ENCODE measurements around the gene TRAPPC2.
"Not testable (repeated sequence)": the region's sequence is repeated elsewhere in the genome, so short reads cannot be mapped to it uniquely, and the experiment has no call there.

Gene TRAPPC2

DNA sequence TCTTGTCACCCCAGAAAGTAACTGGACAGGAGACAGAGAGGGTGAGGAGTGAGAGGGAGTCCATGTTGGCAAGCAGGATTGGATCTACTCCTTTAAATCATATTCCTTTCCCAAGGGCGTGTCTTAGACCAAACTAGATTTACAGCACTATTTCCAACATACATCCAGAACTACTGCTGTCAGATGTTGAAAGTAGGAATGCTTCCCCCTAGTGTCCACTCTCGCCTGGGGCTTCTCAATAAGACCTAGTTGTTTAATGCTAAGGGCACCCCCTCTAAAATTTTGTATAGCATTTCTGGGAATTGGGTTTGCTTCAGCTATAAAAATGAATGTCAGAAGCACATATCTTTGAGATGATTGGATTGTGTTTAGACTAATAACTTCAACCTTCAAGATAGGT, 13.4 kb upstream of the TRAPPC2 start:
- no peak for DNase-seq (ENCODE audit: low read depth in 2 of 2)

DNA sequence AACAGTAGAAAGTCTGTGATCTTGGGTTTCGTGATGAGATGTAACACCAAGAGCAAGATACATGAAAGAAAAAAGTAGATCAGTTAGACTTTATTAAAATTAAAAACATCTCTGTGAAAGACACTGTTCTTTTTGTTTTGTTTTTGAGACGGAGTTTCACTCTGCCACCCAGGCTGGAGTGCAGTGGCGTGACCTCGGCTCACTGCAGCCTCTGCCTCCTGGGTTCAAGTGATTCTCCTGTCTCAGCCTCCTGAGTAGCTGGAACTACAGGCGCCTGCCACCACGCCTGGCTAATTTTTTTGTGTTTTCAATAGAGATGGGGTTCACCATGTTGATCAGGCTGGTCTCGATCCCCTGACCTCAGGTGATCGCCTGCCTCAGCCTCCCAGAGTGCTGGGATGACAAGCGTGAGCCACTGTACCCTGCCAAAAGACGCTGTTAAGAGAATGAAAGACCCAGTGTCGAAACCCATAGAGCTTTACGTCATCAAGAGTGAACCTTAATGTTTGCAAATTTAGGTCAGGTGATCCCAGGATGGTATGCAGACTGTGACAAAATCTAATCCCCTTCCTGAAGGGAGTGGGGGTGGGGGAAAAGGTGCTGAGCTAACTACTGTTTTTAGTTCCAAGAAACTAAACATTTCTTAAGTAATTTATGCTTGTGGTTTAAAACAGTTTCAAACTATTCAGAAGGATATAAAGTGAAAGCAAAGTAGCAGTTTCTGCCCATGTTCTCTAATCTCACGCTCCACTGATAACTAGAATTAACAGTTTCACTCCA, 8.2 kb upstream of the TRAPPC2 start:
- DNase-seq (ENCODE audit: low read depth in 2 of 2), result no peak

DNA sequence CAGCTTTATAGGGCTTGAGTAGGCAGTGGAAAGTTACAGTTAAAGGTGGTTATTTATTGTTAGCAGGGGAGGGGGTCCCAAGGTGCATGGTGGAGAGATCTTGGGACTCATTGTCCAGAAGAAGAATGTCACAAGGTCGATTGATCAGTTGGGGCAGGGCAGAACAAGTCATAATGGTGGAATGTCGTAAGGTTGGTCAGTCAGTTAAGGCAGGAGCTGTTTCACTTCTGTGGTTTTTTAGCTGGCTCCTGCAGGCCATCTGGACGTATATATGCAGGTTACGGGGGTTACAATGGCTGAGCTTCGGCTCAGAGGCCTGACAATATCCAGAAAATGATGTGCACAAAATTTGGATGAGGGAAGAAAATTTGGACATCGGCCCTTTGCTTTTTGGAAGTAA, 7.3 kb upstream of the TRAPPC2 start:
- no peak for DNase-seq (ENCODE audit: low read depth in 2 of 2)

DNA sequence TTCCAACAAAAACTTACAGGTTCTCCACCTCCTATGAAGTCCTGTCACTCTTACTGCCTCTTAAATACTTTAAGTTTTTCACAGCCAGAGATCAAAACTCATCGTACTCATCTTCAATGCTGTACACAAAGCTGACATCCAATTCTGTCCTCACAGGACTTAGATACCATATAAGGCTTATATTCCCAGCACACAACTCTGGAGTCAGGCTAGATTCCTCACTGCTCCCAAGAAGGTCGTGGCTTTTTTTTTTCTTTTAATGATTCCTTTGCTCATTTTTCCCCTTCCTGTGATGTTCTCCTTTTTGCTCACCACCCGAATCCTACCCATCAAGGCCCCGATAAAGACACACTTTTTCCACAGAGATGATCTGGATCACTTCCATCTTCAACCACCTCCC, 914 bp downstream of the TRAPPC2 start:
- no peak for DNase-seq (ENCODE audit: low read depth in 2 of 2)

DNA sequence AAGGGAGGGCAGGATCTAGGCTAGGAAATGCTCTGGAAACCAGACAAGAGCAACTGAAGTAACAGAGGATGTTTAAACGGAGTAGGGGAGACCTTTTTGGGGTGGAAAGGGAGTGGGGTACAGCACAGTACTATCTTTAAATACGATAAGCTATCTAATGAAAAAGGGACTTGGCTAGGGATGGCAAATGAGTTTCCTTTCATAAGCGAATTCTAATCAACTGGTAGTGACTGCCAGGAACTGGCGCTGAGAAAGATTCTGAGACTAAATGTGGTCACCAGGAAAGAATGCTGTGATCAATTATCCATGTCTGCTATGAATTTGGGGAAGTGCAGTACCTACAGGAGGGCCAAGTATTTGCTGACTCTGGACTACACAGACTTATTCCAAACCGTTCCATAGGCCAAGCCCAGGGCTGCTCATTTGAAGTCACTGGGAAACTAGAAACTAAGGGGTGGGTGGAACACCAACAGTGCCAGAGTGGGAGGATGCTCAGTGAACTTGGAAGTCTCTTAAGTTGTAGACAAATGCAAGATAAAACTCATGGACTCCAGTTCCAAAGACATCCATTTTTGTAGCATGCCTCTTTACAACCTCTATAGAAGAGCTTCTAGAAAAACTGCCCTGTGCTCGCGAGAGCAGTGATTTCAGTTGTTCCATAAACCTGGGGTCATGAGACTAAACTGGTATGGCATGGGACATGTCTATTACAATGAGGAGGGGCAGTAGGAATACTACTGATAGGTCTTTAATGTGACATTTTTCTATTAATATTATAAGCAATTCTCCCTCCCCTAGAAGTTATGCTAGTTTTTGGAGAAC, 2.0 kb downstream of the TRAPPC2 start:
- no peak for DNase-seq (ENCODE audit: low read depth in 2 of 2)

DNA sequence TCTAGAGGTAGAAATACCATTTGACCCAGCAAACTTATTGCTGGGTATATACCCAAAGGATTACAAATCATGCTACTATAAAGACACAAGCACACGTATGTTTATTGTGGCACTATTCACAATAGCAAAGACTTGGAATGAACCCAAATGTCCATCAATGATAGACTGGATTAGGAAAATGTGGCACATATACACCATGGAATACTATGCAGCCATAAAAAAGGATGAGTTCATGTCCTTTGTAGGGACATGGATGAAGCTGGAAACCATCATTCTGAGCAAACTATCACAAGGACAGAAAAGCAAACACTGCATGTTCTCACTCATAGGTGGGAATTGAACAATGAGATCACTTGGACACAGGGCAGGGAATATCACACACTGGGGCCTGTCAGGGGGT, 3.9 kb downstream of the TRAPPC2 start:
- DNase-seq (ENCODE audit: low read depth in 2 of 2), result not testable (repeated sequence)

DNA sequence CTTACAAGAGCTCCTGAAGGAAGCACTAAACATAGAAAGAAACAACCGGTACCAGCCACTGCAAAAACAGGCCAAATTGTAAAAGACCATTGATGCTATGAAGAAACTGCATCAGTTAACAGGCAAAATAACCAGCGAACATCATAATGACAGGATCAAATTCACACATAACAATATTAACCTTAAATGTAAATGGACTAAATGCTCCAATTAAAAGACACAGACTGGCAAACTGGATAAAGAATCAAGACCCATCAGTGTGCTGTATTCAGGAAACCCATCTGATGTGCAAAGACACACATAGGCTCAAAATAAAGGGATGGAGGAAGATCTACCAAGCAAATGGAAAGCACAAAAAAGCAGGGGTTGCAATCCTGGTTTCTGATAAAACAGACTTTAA, 7.8 kb downstream of the TRAPPC2 start:
- DNase-seq (ENCODE audit: low read depth in 2 of 2), result not testable (repeated sequence)

DNA sequence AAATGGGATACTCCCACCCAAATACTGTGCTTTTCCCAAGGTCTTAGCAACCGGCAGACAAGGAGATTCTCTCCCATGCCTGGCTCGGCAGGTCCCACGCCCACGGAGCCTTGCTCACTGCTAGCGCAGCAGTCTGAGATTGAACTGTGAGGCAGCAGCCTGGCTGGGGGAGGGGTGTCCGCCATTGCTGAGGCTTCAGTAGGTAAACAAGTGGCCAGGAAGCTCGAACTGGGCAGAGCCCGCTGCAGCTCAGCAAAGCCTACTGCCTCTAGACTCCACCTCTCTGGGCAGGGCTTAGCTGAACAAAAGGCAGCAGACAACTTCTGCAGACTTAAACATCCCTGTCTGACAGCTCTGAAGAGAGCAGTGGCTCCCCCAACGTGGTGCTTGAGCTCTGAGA, 9.5 kb downstream of the TRAPPC2 start:
- DNase-seq (ENCODE audit: low read depth in 2 of 2), result not testable (repeated sequence)

DNA sequence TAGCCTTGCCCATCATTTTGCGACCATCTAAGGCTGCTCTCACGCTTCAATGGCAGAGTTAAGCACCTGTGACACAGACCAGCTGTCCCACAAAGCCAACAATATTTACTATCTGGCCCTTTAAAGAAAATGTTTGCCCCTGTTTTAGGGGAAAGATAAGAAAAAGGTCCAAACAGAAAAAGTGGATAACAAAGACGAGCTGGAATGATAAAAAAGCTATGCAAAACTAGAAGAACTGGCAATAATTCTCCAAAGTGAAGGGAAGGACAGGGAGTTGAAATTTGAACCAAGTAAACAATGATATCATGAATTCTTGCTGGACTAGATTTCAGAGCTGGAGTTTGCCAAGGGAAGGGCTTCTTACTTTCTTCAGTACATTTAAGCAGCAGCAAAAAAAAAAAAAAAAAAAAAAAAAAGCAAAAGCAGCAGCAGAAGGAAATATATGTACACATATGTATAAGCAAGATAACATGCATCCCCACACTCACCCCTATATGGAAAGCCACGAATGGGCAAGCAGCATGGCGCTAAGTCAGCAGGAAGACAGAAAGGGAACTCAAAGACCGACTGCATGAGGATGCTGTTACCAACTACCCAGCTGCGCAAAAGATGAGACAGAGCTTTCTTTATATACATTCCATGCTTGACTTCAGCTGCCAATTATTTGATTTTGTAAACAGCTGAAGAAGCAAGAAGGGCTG, 12.5 kb downstream of the TRAPPC2 start:
- DNase-seq (ENCODE audit: low read depth in 2 of 2), result no peak

DNA sequence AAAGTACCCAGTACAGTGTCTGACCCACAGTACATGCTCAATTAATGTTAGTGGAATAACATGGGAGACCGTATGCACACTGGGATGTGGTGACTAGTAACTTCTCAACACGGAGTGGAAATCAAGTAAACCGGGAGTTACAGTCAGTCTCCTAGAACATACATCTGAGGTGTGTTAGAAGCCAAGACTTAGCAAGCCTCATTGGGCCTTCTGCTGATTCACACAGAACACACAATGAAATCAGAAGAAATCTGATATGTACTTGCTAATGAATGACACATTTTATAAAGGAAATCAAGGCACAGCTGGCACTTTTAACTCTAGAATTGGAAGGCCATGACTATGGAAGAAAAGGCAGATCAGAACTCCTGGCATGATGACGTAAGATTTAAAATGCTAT, 13.0 kb downstream of the TRAPPC2 start:
- DNase-seq (ENCODE audit: low read depth in 2 of 2), result no peak

DNA sequence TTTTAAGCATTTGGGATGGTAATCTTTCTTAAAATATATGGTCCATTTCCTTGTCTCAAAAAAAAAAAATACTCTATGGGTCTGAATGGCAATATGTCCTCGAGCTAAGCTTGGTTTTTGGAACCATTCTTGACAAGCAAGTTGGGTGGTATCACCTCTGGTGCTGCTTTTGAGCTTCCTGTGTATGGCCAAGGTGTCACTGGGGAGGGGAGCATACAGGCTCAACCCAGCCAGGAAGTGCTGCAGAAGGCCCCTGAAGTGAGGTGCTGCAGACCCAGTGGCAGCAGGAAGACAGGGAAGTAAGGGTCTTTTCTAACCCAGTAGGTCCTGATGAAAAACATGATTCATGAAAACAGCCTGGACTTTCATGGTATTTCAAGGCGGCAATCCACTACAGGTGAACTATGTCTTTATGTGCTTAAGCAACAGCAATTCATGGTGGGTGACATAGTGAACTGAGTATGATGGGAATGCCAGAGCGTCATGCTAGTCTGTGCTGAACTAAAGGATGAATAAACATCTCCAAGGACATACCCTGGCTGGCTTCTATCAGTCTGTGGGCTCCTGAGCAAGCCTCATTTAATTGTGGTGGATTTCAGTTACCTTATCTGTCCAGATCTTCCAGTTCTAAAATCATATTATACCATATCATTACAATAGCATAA, 15.1 kb downstream of the TRAPPC2 start:
- DNase-seq (ENCODE audit: low read depth in 2 of 2), result no peak

DNA sequence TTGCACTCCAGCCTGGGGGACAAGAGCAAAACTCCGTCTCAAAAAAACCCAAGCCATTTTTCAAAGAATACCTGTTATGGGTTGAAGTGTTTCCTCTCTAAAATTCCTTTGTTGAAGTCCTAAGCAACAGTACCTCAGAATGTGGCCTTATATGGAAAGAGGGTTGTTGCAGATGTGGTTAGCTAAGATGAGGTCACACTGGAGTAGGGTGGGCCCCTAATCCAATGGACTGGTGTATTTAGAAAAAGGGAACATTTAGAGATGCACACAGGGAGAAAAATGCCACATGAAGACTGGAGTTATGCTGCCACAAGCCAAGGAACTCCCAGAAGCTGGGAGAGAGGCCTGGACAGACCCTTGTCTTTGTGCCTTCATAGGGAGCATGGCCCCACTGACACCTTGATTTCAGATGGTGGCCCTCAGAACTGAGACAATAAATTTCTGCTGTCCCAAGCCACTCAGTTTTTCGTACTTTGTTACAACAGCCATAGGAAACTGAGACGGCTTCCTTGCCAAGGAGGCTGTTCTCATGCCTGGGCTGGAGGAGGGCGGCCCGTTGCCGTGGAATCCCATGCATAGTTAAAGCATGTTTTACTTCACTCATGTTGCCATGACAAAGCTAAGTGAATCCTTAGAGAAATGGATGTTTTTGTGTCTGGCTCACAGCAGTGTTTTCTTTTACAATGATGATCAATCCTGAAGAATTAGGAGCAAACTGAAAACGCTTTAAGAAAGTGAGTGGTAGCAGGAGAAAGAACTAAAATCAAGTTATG, 16.5 kb downstream of the TRAPPC2 start:
- DNase-seq (ENCODE audit: low read depth in 2 of 2), result no peak

DNA sequence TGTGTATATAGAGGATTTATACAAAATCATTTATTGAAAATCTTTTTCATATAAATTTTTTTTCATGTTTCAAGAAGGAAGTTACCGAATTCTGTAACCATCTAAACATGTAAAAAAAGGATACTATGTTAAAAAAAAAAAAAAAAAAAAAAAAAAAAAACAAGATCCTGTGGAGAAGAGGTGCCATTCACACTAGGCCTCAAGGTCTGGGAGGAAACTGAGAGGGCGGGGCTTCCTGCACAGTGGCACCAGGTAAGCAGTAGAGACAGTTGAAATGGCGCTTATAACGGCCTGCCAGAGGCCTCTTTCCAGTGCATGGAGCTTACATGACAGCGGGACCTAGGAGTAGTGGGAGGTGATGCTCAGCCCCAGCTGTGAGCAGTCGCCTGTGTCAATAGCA, 17.5 kb downstream of the TRAPPC2 start:
- no peak for DNase-seq (ENCODE audit: low read depth in 2 of 2)

DNA sequence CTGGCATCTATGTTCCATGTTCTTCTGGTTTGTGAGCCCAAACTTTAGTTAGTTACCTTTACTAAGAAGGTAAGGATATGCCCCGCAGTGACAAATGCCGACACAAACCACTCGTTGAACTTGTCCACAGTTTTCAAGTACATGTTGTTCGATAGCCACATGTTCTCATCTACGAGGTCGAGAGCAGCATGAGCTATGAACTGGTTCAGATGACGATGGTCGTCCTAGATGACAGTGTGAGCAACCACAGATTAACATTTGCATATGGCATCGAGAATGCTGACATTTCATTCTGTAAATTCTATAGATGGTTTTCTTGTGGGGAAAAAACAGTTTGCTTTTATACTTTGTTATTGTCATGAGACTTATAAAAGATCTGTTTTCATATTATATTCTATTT, 18.0 kb downstream of the TRAPPC2 start:
- no peak for DNase-seq (ENCODE audit: low read depth in 2 of 2)

DNA sequence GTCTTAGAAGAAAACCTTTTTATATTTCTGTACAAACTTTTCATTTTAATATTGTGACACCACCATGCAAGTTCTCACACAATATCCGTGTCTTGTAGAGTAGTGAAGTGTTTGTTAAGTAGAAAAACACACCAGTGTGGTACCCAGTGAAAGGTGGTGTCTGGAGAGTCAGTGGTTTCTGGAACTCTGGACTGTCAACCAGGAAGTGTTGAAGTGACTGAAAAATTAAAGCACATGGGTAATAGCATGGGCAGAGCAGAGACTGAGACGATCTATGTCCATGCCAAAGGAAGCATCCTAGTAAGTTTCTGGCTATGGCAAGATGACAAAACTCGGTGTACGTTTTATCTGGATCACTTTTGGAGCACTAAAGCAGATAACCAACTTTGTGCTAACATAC, 23.3 kb downstream of the TRAPPC2 start:
- no peak for DNase-seq (ENCODE audit: low read depth in 2 of 2)

DNA sequence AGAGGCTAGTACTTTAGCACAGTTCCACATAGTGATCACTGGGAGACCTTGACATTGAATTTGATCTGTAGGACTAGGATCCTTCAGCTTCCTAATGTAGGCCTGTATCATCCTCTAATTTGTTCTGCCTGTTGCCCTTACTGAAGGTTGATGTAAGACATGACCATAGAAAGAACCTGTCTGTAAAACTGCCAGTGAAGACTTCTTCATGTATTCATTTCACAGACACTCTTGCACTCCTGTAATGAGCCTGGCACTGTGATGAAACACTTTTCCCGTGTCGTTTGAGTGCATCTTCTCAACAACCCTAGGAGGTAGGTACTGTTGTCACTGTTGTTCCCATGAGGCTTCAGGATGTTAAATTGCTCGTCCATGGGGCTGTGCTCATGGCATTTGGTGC, 30.8 kb downstream of the TRAPPC2 start:
- DNase-seq (ENCODE audit: low read depth in 2 of 2), result no peak

DNA sequence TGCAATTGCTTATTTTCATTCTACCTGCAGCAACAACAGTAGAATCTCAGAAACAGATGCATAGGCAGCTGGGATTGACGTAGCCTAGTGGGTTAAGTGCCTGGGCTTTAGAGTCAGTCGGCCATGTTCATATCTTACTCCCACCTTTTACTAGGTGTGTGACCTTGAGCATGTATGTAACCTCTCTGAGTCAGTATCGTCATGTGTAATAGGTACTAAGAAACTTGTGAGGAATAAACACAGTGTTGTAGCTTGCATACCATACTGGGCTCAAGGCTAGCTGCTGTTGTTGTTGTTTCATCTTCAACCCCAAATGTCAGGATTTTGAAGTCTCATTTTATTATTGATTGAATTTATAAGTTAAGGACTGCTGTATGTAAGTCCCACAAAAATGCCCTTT, 31.3 kb downstream of the TRAPPC2 start:
- no peak for DNase-seq (ENCODE audit: low read depth in 2 of 2)

DNA sequence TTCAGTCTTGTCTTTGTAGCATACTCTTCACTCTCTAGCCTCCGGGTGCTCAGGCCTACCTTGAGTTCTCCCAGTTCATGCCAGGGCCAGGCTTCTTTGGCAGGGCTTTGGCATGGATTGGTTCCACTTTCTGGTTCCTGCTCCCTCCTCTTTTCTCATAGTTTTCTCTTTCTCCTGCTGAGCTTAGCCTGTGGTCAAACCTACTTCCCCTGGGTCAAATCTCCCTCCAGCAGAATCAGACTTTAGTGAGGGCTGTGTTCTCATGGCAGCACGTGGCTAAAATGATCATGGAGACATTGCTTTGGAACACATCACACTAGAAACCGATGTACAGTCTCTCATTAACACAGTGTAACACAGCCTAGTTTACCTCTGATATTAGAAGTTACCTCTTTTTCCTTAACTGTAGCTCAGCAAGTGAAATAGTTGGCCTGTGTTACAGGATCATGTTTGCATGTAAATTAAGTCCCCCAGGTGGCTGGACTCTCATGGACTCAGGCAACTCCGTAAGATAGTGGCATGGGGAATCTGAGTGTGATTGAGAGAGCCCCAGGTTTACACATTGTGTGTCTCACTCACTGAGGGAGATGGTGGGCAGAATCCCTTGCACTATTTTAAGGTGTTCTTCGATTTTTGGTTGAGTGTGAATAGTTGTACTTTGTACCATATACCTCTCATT, 32.2 kb downstream of the TRAPPC2 start:
- DNase-seq (ENCODE audit: low read depth in 2 of 2), result no peak

DNA sequence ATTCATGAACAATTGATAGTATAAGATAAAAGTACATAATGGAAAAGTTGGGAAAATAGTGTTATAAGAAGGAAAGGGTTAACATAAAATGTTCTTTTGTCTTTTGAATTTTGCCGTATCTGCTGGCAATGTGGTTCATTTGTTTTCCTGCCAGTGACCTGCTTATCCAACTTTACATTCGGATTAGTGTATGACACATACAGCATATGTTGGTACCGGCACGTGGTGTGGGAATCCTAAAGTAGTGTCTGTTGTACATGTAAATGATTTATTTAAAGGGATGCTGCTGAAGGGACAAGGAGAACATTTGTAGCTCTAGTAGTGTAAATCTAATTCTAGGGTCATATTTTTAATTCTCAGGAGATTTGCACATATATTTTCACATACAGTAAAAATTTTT, 34.0 kb downstream of the TRAPPC2 start:
- no peak for DNase-seq (ENCODE audit: low read depth in 2 of 2)

DNA sequence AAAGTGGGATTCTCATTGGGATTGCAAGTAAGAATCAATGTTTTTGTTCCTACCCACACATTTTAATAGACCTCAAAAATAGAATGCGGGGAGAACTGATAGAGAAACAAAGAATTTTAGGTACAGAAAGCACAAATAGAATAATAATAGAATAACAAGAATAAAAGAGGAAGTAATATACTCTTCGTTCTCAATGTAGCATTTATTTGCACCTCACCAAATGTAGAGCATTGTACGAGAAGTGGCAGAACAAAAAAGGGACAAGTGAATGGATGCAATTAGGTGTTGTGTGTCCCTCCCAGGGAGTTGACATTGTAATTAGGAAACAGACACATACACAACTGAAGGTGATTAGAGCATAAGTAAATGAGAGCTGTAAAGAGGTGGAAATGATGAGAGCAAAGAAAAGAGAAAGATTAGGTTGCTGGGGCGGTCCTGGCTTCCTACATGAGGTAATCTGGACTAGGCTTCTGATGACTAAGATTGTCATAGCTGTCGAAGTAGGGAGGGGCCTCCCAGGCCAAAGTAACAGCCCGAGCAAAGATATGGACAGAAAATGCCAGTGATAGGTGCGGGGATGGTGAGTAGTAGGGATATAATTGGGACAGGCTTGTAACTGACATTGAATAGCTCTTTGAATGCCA, 35.1 kb downstream of the TRAPPC2 start:
- DNase-seq (ENCODE audit: low read depth in 2 of 2), result no peak
